Measurements from ENCODE around the gene RLN3. TPM values are rescaled to one million over a fixed set of nuclear protein-coding genes. Genes with fewer than 3 reads are reported as not detected.

The RLN3 gene
- total RNA-seq, 1 experiment from 2014 or later, result not detected

Other genes with a start within 250 kb of the RLN3 start
- 4.6 and 5.4 TPM in 2 replicates for gene ZSWIM4, start 232.7 kb upstream of the RLN3 start, total RNA-seq (2014; rRNA removed; shearing (Covaris generic))
- gene NANOS3, start 151.0 kb upstream of the RLN3 start, total RNA-seq (2014; rRNA removed; shearing (Covaris generic)), result 1.6 TPM in 1 of 2 replicates, not detected in the other
- gene BRME1, start 122.0 kb upstream of the RLN3 start, total RNA-seq (2014; rRNA removed; shearing (Covaris generic)), result 2.1 and 7.9 TPM in 2 replicates
- gene CC2D1A, start 121.9 kb upstream of the RLN3 start, total RNA-seq (2014; rRNA removed; shearing (Covaris generic)), result 17.8 and 22.7 TPM in 2 replicates
- not detected in 2 replicates for gene PODNL1, start 89.7 kb upstream of the RLN3 start, total RNA-seq (2014; rRNA removed; shearing (Covaris generic))
- 29.4 and 40.5 TPM in 2 replicates for gene DCAF15, start 75.6 kb upstream of the RLN3 start, total RNA-seq (2014; rRNA removed; shearing (Covaris generic))
- 1.3 and 1.4 TPM in 2 replicates for gene RFX1, start 21.8 kb upstream of the RLN3 start, total RNA-seq (2014; rRNA removed; shearing (Covaris generic))
- 10.7 and 11.1 TPM in 2 replicates for gene IL27RA, start 3.6 kb downstream of the RLN3 start, total RNA-seq (2014; rRNA removed; shearing (Covaris generic))
- 0.46 TPM in 1 of 2 replicates, not detected in the other for gene PALM3, start 33.9 kb downstream of the RLN3 start, total RNA-seq (2014; rRNA removed; shearing (Covaris generic))
- gene MISP3, start 44.6 kb downstream of the RLN3 start, total RNA-seq (2014; rRNA removed; shearing (Covaris generic)), result 0.29 and 1.3 TPM in 2 replicates
- gene C19orf67, start 57.6 kb downstream of the RLN3 start, total RNA-seq (2014; rRNA removed; shearing (Covaris generic)), result not detected in 2 replicates
- 95.5 and 121 TPM in 2 replicates for gene SAMD1, start 62.6 kb downstream of the RLN3 start, total RNA-seq (2014; rRNA removed; shearing (Covaris generic))
- 29.8 and 36.0 TPM in 2 replicates for gene PRKACA, start 89.6 kb downstream of the RLN3 start, total RNA-seq (2014; rRNA removed; shearing (Covaris generic))
- 78.5 and 110 TPM in 2 replicates for gene ASF1B, start 108.4 kb downstream of the RLN3 start, total RNA-seq (2014; rRNA removed; shearing (Covaris generic))
- gene ADGRL1, start 178.0 kb downstream of the RLN3 start, total RNA-seq (2014; rRNA removed; shearing (Covaris generic)), result 2.3 and 5.8 TPM in 2 replicates

Measured in Daoy (cell line).